Measurements from ENCODE around the gene TADA1.

- TF ChIP-seq CTCF (conservative IDR thresholded peaks at IDR 0.05 in 1 of 2, IDR thresholded peaks at IDR 0.05 in 1 of 2; ENCODE audit: low read depth in 1 of 2, low read length in 2 of 2) (no peak), EZH2 (IDR thresholded peaks at IDR 0.05; ENCODE audit: low read length, missing control alignments) (no peak)
These were observed 56.1 kb downstream of the TADA1 start for GRCh38 chr1:166819974-166820373.

Data from fibroblast of lung (primary cell).